ENCODE measurements around the gene RASSF3.
"Not testable (repeated sequence)": the region's sequence is repeated elsewhere in the genome, so short reads cannot be mapped to it uniquely, and the experiment has no call there.

The RASSF3 gene

GRCh38 chr12:64687816-64688215 lies 77.5 kb downstream of the RASSF3 start:
- no peak overlapping the region for H3K4me3 ChIP-seq (replicated peaks in 1 of 2; ENCODE audit: low read depth in 2 of 2, low read length in 2 of 2)
- no peak for DNase-seq (ENCODE audit: low read depth in 2 of 2)
- TF ChIP-seq CTCF (IDR thresholded peaks at IDR 0.05; ENCODE audit: low read depth, low read length) = no peak

- no peak for DNase-seq (ENCODE audit: low read depth in 2 of 2)
- no peak for TF ChIP-seq CTCF (IDR thresholded peaks at IDR 0.05; ENCODE audit: low read depth, low read length)
- H3K4me3 ChIP-seq (replicated peaks in 1 of 2; ENCODE audit: low read depth in 2 of 2, low read length in 2 of 2) = no peak overlapping the region
Observed at GRCh38 chr12:64688219-64688618, 77.9 kb downstream of the RASSF3 start.

- no peak overlapping the region for H3K4me3 ChIP-seq (replicated peaks in 1 of 2; ENCODE audit: low read depth in 2 of 2, low read length in 2 of 2)
- no peak for DNase-seq (ENCODE audit: low read depth in 2 of 2)
- TF ChIP-seq CTCF (IDR thresholded peaks at IDR 0.05; ENCODE audit: low read depth, low read length) = no peak
Observed at GRCh38 chr12:64688715-64689114, 78.4 kb downstream of the RASSF3 start.

GRCh38 chr12:64690236-64690635 lies 79.9 kb downstream of the RASSF3 start:
- not testable (repeated sequence) for H3K4me3 ChIP-seq (replicated peaks in 1 of 2; ENCODE audit: low read depth in 2 of 2, low read length in 2 of 2); DNase-seq (ENCODE audit: low read depth in 2 of 2)

GRCh38 chr12:64691227-64691794 lies 81.0 kb downstream of the RASSF3 start:
- H3K4me3 ChIP-seq (replicated peaks in 1 of 2; ENCODE audit: low read depth in 2 of 2, low read length in 2 of 2) = no peak overlapping the region
- DNase-seq (ENCODE audit: low read depth in 2 of 2) = no peak
- no peak for TF ChIP-seq CTCF (IDR thresholded peaks at IDR 0.05; ENCODE audit: low read depth, low read length)

GRCh38 chr12:64691795-64692583 lies 81.7 kb downstream of the RASSF3 start:
- TF ChIP-seq CTCF (IDR thresholded peaks at IDR 0.05; ENCODE audit: low read depth, low read length) = no peak
- no peak overlapping the region for H3K4me3 ChIP-seq (replicated peaks in 1 of 2; ENCODE audit: low read depth in 2 of 2, low read length in 2 of 2)
- peak in 1 of 2 donors; percentile 30 for DNase-seq (ENCODE audit: low read depth in 2 of 2)

GRCh38 chr12:64694130-64695040 lies 84.1 kb downstream of the RASSF3 start:
- no peak for TF ChIP-seq CTCF (IDR thresholded peaks at IDR 0.05; ENCODE audit: low read depth, low read length)
- no peak for DNase-seq (ENCODE audit: low read depth in 2 of 2)
- H3K4me3 ChIP-seq (replicated peaks in 1 of 2; ENCODE audit: low read depth in 2 of 2, low read length in 2 of 2) = no peak overlapping the region
